A673 (cell line): Measurements from ENCODE around the gene CAMKV. TPM values are rescaled to one million over a fixed set of nuclear protein-coding genes. Genes with fewer than 3 reads are reported as not detected.

Experiments used
- BruUV-seq: library from RNA; stranded (reverse); fragments of 400-500 nt; replicated peaks from 2 replicates; lab custom pipeline; 2021; lab: Mats Ljungman, UMichigan
- CTCF ChIA-PET: fragments of 300-600 bp; sonication (Branson Sonifier 250); formaldehyde crosslinking; loops from one replicate; lab custom pipeline; 2022; ENCODE audit warnings: antibody characterized with exemption; lab: Charles Lee
- POLR2A ChIA-PET: fragments of 300-600 bp; sonication (Branson Sonifier 250); formaldehyde crosslinking; loops from one replicate; lab custom pipeline; 2022; ENCODE audit warnings: antibody characterized with exemption; ENCODE audit not compliant: low non-redundant PET; lab: Charles Lee
- DNase-seq: peaks from one replicate; pipeline ENCODE4 v3.0.0-alpha.2; 2015; ENCODE audit warnings: low spot score
- H3K27ac ChIP-seq: fragments of 200-600 bp; sonication (generic); 2 replicates; pipeline ENCODE4 v1.5.1; 2016; ENCODE audit warnings: mixed run types, low read depth, mild to moderate bottlenecking, mixed read lengths, antibody characterized with exemption, low read length; ENCODE audit not compliant: poor library complexity, severe bottlenecking
- H3K27me3 ChIP-seq: fragments of 200-600 bp; sonication (generic); replicated peaks from 2 replicates; pipeline ENCODE4 v1.6.1; 2017; ENCODE audit warnings: mixed run types, low read depth, mild to moderate bottlenecking, mixed read lengths, antibody characterized with exemption, low read length; ENCODE audit not compliant: insufficient read depth, poor library complexity
- H3K36me3 ChIP-seq: fragments of 200-600 bp; sonication (generic); 2 replicates; pipeline ENCODE4 v1.6.1; 2016; ENCODE audit warnings: mixed run types, mild to moderate bottlenecking, mixed read lengths, antibody characterized with exemption, low read length; ENCODE audit not compliant: insufficient read depth, poor library complexity, severe bottlenecking
- H3K4me1 ChIP-seq: fragments of 200-600 bp; sonication (generic); 2 replicates; pipeline ENCODE4 v1.6.1; 2017; ENCODE audit warnings: mixed run types, mild to moderate bottlenecking, mixed read lengths, antibody characterized with exemption, low read length; ENCODE audit not compliant: insufficient read depth, poor library complexity, severe bottlenecking
- H3K4me3 ChIP-seq: fragments of 200-600 bp; sonication (generic); 2 replicates; pipeline ENCODE4 v1.5.1; 2016; ENCODE audit warnings: low read depth, mixed run types, mild to moderate bottlenecking, mixed read lengths, low read length; ENCODE audit not compliant: poor library complexity, severe bottlenecking
- H3K9me3 ChIP-seq: fragments of 200-600 bp; sonication (generic); 2 replicates; pipeline ENCODE4 v1.6.1; 2016; ENCODE audit warnings: mixed run types, low read depth, mild to moderate bottlenecking, mixed read lengths, antibody characterized with exemption, low read length; ENCODE audit not compliant: poor library complexity, severe bottlenecking
- EZH2 ChIP-seq: fragments of 200-600 bp; sonication (generic); IDR thresholded peaks from 2 replicates; pipeline ENCODE4 v1.6.1; 2017; ENCODE audit warnings: borderline replicate concordance, low read depth, mild to moderate bottlenecking, mixed read lengths, antibody characterized with exemption, low read length; ENCODE audit not compliant: poor library complexity, severe bottlenecking
- intact Hi-C: fragments of 100-400 bp; cut with micrococcal nuclease; formaldehyde crosslinking; loops from one replicate; pipeline ENCODE4 v1.10.0; 2022; ENCODE audit not compliant: unreplicated experiment
- total RNA-seq: library from RNA; stranded (reverse); gene quantifications from 2 replicates; pipeline ENCODE4 v1.2.3, GENCODE V29; 2021
- TF ChIP-seq, protein P1 (sequence below): fragments of 300-800, 200-600 bp; sonication (generic); conservative IDR thresholded peaks from 2 replicates; pipeline ENCODE4 v1.5.1; 2017; ENCODE audit warnings: low read depth, mild to moderate bottlenecking, antibody characterized with exemption, low read length, moderate library complexity, mixed read lengths

CAMKV gene
- total RNA-seq, 1 experiment from 2014 or later = 5.4 TPM

DNA sequence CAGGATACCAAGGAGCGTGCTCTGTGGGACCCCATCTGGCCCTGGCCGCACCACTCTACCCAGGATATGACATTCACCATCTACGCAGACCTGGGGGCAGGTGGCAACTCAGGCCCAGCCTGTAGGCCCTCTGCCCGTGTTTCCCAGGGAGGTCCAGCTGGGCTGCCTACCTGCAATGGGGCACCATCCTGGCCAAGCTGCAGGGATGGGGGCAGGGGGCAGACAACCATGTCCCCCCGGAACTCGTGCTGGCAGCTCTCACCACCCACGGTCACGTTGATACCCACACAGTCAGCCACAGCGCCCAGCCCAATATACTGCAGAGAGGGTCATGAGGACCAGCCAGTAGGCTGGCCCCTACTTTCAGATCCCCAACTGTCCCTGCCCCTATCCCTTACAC, 26.1 kb upstream of the CAMKV start:
- Histone ChIP-seq H3K27ac (no peak overlapping the region), H3K4me3 (no peak overlapping the region), H3K36me3 (no peaks in the 10 kb centered on the region), H3K4me1 (no peaks in the 10 kb centered on the region), H3K9me3 (no peaks in the 10 kb centered on the region), H3K27me3 (no peaks in the 10 kb centered on the region)
- intact Hi-C loops = no loop called here
- no peak for TF ChIP-seq EZH2
- TF ChIP-seq, protein P1, sequence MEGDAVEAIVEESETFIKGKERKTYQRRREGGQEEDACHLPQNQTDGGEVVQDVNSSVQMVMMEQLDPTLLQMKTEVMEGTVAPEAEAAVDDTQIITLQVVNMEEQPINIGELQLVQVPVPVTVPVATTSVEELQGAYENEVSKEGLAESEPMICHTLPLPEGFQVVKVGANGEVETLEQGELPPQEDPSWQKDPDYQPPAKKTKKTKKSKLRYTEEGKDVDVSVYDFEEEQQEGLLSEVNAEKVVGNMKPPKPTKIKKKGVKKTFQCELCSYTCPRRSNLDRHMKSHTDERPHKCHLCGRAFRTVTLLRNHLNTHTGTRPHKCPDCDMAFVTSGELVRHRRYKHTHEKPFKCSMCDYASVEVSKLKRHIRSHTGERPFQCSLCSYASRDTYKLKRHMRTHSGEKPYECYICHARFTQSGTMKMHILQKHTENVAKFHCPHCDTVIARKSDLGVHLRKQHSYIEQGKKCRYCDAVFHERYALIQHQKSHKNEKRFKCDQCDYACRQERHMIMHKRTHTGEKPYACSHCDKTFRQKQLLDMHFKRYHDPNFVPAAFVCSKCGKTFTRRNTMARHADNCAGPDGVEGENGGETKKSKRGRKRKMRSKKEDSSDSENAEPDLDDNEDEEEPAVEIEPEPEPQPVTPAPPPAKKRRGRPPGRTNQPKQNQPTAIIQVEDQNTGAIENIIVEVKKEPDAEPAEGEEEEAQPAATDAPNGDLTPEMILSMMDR = no peak
- CTCF ChIA-PET = no interaction called here
- POLR2A ChIA-PET = no interaction called here
- BruUV-seq = no TSS peak
- no peak for DNase-seq

DNA sequence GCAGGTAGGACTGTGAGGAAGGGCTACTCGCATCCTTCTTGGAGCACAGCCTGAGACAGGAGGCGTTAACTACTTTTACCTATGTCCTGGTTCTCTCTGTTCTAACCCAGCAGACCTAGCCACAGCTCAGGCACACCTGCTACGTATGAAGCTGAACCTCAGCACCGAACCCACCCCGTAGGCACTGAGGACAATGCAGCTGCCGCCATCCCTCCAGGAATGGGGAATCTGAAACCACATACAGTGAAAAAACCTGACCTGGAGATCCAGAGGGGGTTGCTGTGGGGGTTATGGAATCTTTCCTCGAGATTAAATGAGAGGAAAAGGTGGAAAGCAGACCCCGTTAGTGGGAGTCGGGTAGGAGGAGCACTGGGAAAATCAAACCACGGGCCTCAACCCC, 19.6 kb upstream of the CAMKV start:
- TF ChIP-seq, protein P1 = no peak
- no peak for TF ChIP-seq EZH2
- Histone ChIP-seq H3K36me3 (no peaks in the 10 kb centered on the region), H3K9me3 (no peaks in the 10 kb centered on the region), H3K4me1 (no peaks in the 10 kb centered on the region), H3K27me3 (no peaks in the 10 kb centered on the region), H3K27ac (no peak overlapping the region), H3K4me3 (no peak overlapping the region)
- intact Hi-C loops = no loop called here
- ChIA-PET CTCF (no interaction called here), POLR2A (no interaction called here)
- no peak for DNase-seq
- no TSS peak for BruUV-seq

DNA sequence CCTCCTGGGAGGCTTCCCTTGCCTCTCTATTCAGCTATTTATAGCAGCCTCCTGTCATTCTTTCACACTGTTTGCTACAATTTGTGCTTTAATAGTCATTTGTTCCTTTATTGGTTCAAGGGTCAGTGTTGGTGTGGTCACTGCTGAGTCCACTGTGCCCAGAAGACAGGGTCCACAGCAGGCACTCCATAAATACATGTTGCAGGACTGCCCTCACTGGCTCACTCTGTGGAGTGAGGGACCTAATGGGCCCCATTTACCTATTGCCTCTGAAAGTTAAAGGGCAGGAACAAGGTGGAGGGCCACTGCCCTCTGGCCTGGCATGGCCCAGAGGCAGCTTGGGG, 17.2 kb upstream of the CAMKV start:
- no peak overlapping the region for H3K27ac ChIP-seq
- no peak for TF ChIP-seq EZH2
- TF ChIP-seq, protein P1 = no peak
- CTCF ChIA-PET = no interaction called here
- H3K4me3 ChIP-seq = no peak overlapping the region
- BruUV-seq = no TSS peak
- no peaks in the 10 kb centered on the region for H3K4me1 ChIP-seq
- POLR2A ChIA-PET = no interaction called here
- no peaks in the 10 kb centered on the region for H3K27me3 ChIP-seq
- H3K36me3 ChIP-seq = no peaks in the 10 kb centered on the region
- intact Hi-C loops = no loop called here
- H3K9me3 ChIP-seq = no peaks in the 10 kb centered on the region
- no peak for DNase-seq
